ENCODE data around the gene DUSP16. TPM values are rescaled to one million over a fixed set of nuclear protein-coding genes. Genes with fewer than 3 reads are reported as not detected.

The DUSP16 gene
- total and polyA plus RNA-seq, 7 experiments from 2014 or later, result 4.4 to 42.8 (median 29.2) TPM

GRCh38 chr12:12467264-12467663, 95.4 kb downstream of the DUSP16 start:
- Mint-ChIP-seq H3K4me3 (peak overlapping the region; percentile 16 to 75 (median 55)), H3K36me3 (peaks cover 20 to 47% (median 46%) of the 10 kb centered on the region in 5 donors), H3K9me3 (no peaks in the 10 kb centered on the region), H3K27me3 (no peaks in the 10 kb centered on the region), H3K27ac (peak overlapping the region; percentile 89 to 99 (median 96)), H3K4me1 (peaks cover 19 to 64% (median 54%) of the 10 kb centered on the region in 7 donors)
- Histone ChIP-seq H3K4me1 (ENCODE audit: control insufficient read depth in 2 of 2, insufficient read depth in 2 of 2, low read length in 2 of 2) (peaks cover 31 to 39% of the 10 kb centered on the region in 2 donors), H3K27ac (ENCODE audit: low read depth, low read length) (peak overlapping the region; percentile 75), H3K9me3 (ENCODE audit: control insufficient read depth in 2 of 3, low read length in 3 of 3) (no peaks in the 10 kb centered on the region), H3K27me3 (ENCODE audit: control insufficient read depth in 2 of 2, insufficient read depth in 2 of 2, low read length in 2 of 2) (no peaks in the 10 kb centered on the region), H3K36me3 (ENCODE audit: control insufficient read depth in 2 of 3, insufficient read depth in 3 of 3, low read length in 3 of 3) (no peaks in the 10 kb centered on the region), H3K4me3 (ENCODE audit: low read length) (no peak overlapping the region)
- ATAC-seq, result peak; percentile 28
- DNase-seq, result peak in 5 of 9 donors; percentile 17 to 43 (median 31)
- ChIA-PET POLR2A (interaction anchor here (1.1 to 3.7 kb wide), 9 partner anchors 8 to 248 kb away, joined by 3 to 48 read pairs (median 11); partner anchors contain the start of gene CREBL2), CTCF (interaction anchor here (0.6 to 2.2 kb wide), 7 partner anchors 21 to 270 kb away, joined by 3 to 7 read pairs (median 3); no protein-coding TSS in a partner anchor)
- intact Hi-C loops (cut with micrococcal nuclease), result loop anchor here (2.0 to 5.0 kb wide), 3 partner anchors 16 to 65 kb away; no protein-coding TSS in a partner anchor

- Histone ChIP-seq H3K4me3 (ENCODE audit: low read length) (no peak overlapping the region), H3K36me3 (ENCODE audit: control insufficient read depth in 2 of 3, insufficient read depth in 3 of 3, low read length in 3 of 3) (no peaks in the 10 kb centered on the region), H3K4me1 (ENCODE audit: control insufficient read depth in 2 of 2, insufficient read depth in 2 of 2, low read length in 2 of 2) (peaks cover 37 to 39% of the 10 kb centered on the region in 2 donors), H3K27ac (ENCODE audit: low read depth, low read length) (peak overlapping the region; percentile 75), H3K9me3 (ENCODE audit: control insufficient read depth in 2 of 3, low read length in 3 of 3) (no peaks in the 10 kb centered on the region), H3K27me3 (ENCODE audit: control insufficient read depth in 2 of 2, insufficient read depth in 2 of 2, low read length in 2 of 2) (no peaks in the 10 kb centered on the region)
- ChIA-PET POLR2A (interaction anchor here (0.6 to 3.7 kb wide), 21 partner anchors 8 to 260 kb away, joined by 3 to 48 read pairs (median 6); partner anchors contain the start of gene BORCS5), CTCF (interaction anchor here (0.6 to 2.2 kb wide), 7 partner anchors 8 to 239 kb away, joined by 3 to 8 read pairs (median 3); no protein-coding TSS in a partner anchor)
- Mint-ChIP-seq H3K27me3 (no peaks in the 10 kb centered on the region), H3K9me3 (no peaks in the 10 kb centered on the region), H3K4me3 (peak overlapping the region; percentile 37 to 76 (median 70)), H3K4me1 (peaks cover 22 to 75% (median 59%) of the 10 kb centered on the region in 7 donors), H3K36me3 (peaks cover 19 to 47% (median 39%) of the 10 kb centered on the region in 5 donors), H3K27ac (peak overlapping the region; percentile 90 to 99 (median 97))
- DNase-seq, result peak in 7 of 9 donors; percentile 79 to 92 (median 87)
- intact Hi-C loops (cut with micrococcal nuclease), result loop anchor here (1.0 to 5.0 kb wide), 6 partner anchors 16 to 95 kb away; no protein-coding TSS in a partner anchor
- peak; percentile 95 for ATAC-seq
Observed at GRCh38 chr12:12466157-12466556, 96.5 kb downstream of the DUSP16 start.

DNA sequence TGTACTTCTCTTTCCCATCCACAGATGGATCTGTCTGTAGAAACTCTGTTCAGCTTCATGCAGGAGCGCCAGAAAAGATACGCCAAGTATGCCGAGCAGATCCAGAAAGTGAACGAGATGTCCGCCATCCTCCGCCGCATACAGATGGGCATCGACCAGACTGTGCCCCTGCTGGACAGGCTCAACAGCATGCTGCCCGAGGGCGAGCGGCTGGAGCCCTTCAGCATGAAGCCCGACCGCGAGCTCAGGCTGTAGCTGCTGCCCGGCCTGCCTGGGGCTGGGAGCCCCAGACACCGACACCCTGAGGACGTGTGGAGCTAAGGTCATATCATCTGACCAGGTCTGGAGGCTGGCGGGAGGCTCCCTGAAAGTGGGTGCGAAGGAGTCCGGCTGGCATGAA, 97.1 kb downstream of the DUSP16 start:
- ATAC-seq, result no peak
- H3K27ac Mint-ChIP-seq, result peak overlapping the region; percentile 50 to 99 (median 97)
- POLR2A ChIA-PET, result interaction anchor here (0.6 to 3.7 kb wide), 18 partner anchors 9 to 688 kb away, joined by 3 to 48 read pairs (median 4); partner anchors contain the start of gene BORCS5
- intact Hi-C loops (cut with micrococcal nuclease), result loop anchor here in 1 of 2 donors (5.0 kb wide), 1 partner anchor 63 kb away; no protein-coding TSS in a partner anchor
- H3K4me1 ChIP-seq (ENCODE audit: control insufficient read depth in 2 of 2, insufficient read depth in 2 of 2, low read length in 2 of 2), result peaks cover 37 to 39% of the 10 kb centered on the region in 2 donors
- H3K27me3 Mint-ChIP-seq, result no peaks in the 10 kb centered on the region
- no peaks in the 10 kb centered on the region for H3K27me3 ChIP-seq (ENCODE audit: control insufficient read depth in 2 of 2, insufficient read depth in 2 of 2, low read length in 2 of 2)
- no peak for DNase-seq
- no peak overlapping the region for H3K4me3 ChIP-seq (ENCODE audit: low read length)
- H3K4me1 Mint-ChIP-seq, result peaks cover 25 to 73% (median 59%) of the 10 kb centered on the region in 7 donors
- no peaks in the 10 kb centered on the region for H3K9me3 Mint-ChIP-seq
- CTCF ChIA-PET, result interaction anchor here (0.6 to 2.2 kb wide), 4 partner anchors 9 to 24 kb away, joined by 3 to 8 read pairs (median 5); no protein-coding TSS in a partner anchor
- H3K4me3 Mint-ChIP-seq, result peak overlapping the region in 4 of 10 donors; percentile 9 to 75 (median 21)
- H3K27ac ChIP-seq (ENCODE audit: low read depth, low read length), result peak overlapping the region; percentile 75
- peaks cover 12 to 41% (median 33%) of the 10 kb centered on the region in 5 donors for H3K36me3 Mint-ChIP-seq
- no peaks in the 10 kb centered on the region for H3K9me3 ChIP-seq (ENCODE audit: control insufficient read depth in 2 of 3, low read length in 3 of 3)
- no peaks in the 10 kb centered on the region for H3K36me3 ChIP-seq (ENCODE audit: control insufficient read depth in 2 of 3, insufficient read depth in 3 of 3, low read length in 3 of 3)

GRCh38 chr12:12461923-12462315, 100.7 kb downstream of the DUSP16 start:
- no peaks in the 10 kb centered on the region for H3K27me3 Mint-ChIP-seq
- ATAC-seq (no peak), DNase-seq (no peak)
- ChIA-PET CTCF (interaction anchor here (0.9 to 1.2 kb wide), 2 partner anchors 16 to 85 kb away, joined by 3 read pairs; no protein-coding TSS in a partner anchor), POLR2A (interaction anchor here (0.9 to 1.4 kb wide), 2 partner anchors 9 to 101 kb away, joined by 3 read pairs; partner anchors contain the start of gene DUSP16)
- H3K36me3 ChIP-seq (ENCODE audit: control insufficient read depth in 2 of 3, insufficient read depth in 3 of 3, low read length in 3 of 3), result no peaks in the 10 kb centered on the region
- intact Hi-C loops (cut with micrococcal nuclease), result no loop called here
- H3K9me3 Mint-ChIP-seq, result no peaks in the 10 kb centered on the region
- peaks cover 18 to 24% of the 10 kb centered on the region in 2 donors for H3K4me1 ChIP-seq (ENCODE audit: control insufficient read depth in 2 of 2, insufficient read depth in 2 of 2, low read length in 2 of 2)
- H3K27ac Mint-ChIP-seq, result peak overlapping the region; percentile 4 to 94 (median 69)
- no peaks in the 10 kb centered on the region for H3K9me3 ChIP-seq (ENCODE audit: control insufficient read depth in 2 of 3, low read length in 3 of 3)
- peak overlapping the region in 3 of 10 donors; percentile 53 to 81 (median 60) for H3K4me3 Mint-ChIP-seq
- peaks cover 16 to 60% (median 50%) of the 10 kb centered on the region in 7 donors for H3K4me1 Mint-ChIP-seq
- H3K36me3 Mint-ChIP-seq, result peaks cover 3 to 17% (median 14%) of the 10 kb centered on the region in 5 donors
- H3K4me3 ChIP-seq (ENCODE audit: low read length), result no peak overlapping the region
- no peaks in the 10 kb centered on the region for H3K27me3 ChIP-seq (ENCODE audit: control insufficient read depth in 2 of 2, insufficient read depth in 2 of 2, low read length in 2 of 2)
- H3K27ac ChIP-seq (ENCODE audit: low read depth, low read length), result no peak overlapping the region

DNA sequence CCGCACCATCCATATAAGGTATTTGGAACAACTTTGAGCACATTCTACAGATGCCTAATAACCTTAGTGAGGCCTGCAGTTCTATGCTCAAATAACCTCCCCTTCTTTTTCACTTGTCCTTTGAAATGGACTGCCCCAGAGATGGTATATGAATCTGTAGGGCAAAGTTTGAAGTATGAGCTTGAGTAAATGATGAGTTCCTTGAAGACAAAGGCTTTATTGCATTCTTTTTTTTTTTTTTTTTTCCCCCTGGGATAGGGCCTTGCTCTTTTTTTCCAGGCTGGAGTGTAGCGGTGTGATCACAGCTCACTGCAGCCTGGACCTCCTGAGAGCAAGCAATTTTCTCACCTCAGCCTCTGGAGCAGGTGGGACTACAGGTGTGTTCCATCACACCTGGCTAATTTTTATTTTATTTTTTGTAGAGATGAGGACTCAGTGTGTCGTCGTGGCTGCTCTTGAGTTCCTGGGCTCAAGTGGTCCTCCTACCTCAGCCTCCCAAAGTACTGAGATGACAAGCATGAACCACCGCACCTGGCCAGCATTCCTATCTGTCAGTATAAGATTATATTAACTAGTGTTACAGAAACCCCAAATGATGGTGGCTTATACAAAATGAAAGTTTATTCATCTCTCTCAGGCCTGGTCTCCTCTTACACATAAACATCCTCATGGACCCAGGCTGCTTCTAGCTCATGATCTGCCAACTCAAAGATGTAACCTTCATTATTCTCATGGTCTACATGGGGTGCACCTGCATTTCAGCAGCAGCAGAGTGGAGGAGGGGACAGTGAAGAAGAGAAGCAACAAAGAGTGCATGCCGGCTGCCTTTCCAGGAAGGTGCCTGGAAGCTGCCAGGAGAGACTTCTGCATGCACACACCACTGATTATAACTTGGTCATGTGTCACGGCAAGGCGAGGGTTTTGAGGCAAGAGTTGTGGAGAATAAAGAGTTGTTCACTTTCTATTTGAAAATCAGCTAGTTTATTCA, 101.4 kb downstream of the DUSP16 start:
- Mint-ChIP-seq H3K4me3 (peak overlapping the region in 8 of 10 donors; percentile 2 to 81 (median 53)), H3K36me3 (peaks cover under 1 to 16% (median 11%) of the 10 kb centered on the region in 5 donors), H3K27me3 (no peaks in the 10 kb centered on the region), H3K4me1 (peaks cover 16 to 59% (median 50%) of the 10 kb centered on the region in 7 donors), H3K9me3 (no peaks in the 10 kb centered on the region), H3K27ac (peak overlapping the region; percentile 28 to 94 (median 78))
- H3K27ac ChIP-seq (ENCODE audit: low read depth, low read length), result no peak overlapping the region
- no peak overlapping the region for H3K4me3 ChIP-seq (ENCODE audit: low read length)
- no peak for DNase-seq
- no peak for ATAC-seq
- intact Hi-C loops (cut with micrococcal nuclease), result no loop called here
- H3K4me1 ChIP-seq (ENCODE audit: control insufficient read depth in 2 of 2, insufficient read depth in 2 of 2, low read length in 2 of 2), result peaks cover 11 to 17% of the 10 kb centered on the region in 2 donors
- H3K36me3 ChIP-seq (ENCODE audit: control insufficient read depth in 2 of 3, insufficient read depth in 3 of 3, low read length in 3 of 3), result no peaks in the 10 kb centered on the region
- no peaks in the 10 kb centered on the region for H3K9me3 ChIP-seq (ENCODE audit: control insufficient read depth in 2 of 3, low read length in 3 of 3)
- POLR2A ChIA-PET, result interaction anchor here (0.5 to 1.4 kb wide), 3 partner anchors 10 to 236 kb away, joined by 3 to 4 read pairs (median 3); partner anchors contain the start of gene DUSP16
- CTCF ChIA-PET, result interaction anchor here (0.9 to 1.2 kb wide), 2 partner anchors 15 to 84 kb away, joined by 3 read pairs; no protein-coding TSS in a partner anchor
- no peaks in the 10 kb centered on the region for H3K27me3 ChIP-seq (ENCODE audit: control insufficient read depth in 2 of 2, insufficient read depth in 2 of 2, low read length in 2 of 2)

All from naive thymus-derived CD4-positive, alpha-beta T cell (primary cell).